ENCODE data around the gene LZIC.

Gene LZIC

DNA sequence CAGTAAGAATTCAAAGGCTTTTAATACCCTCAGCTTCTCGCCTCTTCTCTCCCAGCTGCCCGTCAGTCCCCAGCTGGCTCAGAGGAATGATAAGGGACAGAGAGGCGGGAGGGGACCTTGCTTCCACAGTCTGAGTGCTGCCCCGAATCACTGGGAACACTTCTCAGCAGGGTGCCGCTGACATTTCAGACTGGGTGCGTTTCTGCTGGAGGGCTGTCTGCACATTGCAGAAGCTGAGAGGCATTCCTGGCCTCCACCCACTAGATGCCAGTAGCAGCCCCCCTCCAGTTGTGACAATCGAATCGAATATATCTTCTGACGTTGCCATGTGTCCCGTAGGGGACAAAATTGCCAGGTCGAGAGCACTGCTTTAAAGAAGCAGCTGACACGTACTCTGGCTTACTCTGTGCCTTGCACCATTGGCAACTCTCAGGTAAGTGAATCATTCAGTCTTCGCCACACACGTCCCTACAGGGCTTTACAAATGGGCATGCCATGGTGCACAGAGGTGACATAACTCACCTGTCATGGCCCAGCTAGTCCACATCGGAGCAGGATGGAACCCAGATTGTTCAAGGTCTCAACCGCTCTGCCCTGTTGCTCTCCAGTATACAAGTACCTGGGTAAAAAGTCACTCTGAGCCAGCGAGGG is 57.0 kb downstream of the LZIC start:
- no peaks in the 10 kb centered on the region for H3K36me3 Mint-ChIP-seq
- CTCF ChIA-PET, result no interaction called here
- H3K9me3 Mint-ChIP-seq, result no peaks in the 10 kb centered on the region
- H3K4me3 Mint-ChIP-seq, result no peak overlapping the region
- H3K4me1 Mint-ChIP-seq, result peaks cover 17% of the 10 kb centered on the region
- H3K27me3 Mint-ChIP-seq, result no peaks in the 10 kb centered on the region
- no peak for DNase-seq
- H3K27ac Mint-ChIP-seq, result no peak overlapping the region

DNA sequence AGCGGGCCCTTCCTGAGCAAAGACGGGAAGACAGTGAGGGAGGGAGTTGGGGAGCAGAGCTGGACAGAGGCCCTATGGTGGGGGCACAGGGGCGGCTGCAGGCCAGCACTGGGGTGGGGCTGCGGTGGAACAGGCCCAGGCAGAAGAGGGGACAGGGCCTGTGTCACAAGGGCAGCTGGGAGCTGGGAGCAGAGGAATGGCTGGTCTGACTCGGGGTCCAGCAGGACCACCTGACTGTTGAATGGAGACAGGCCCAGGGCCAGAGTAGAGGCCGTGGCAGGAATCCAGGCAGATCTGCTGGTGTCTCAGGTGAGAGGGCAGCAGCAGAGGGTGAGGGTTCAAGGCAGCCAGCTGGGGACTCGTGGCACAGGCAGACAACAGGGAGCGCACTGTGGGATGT is 58.4 kb downstream of the LZIC start:
- CTCF ChIA-PET, result interaction anchor here (1.3 kb wide), 1 partner anchor 9 kb away, joined by 4 read pairs; no protein-coding TSS in a partner anchor
- H3K4me1 Mint-ChIP-seq, result peaks cover 17% of the 10 kb centered on the region
- H3K4me3 Mint-ChIP-seq, result no peak overlapping the region
- no peaks in the 10 kb centered on the region for H3K36me3 Mint-ChIP-seq
- H3K27ac Mint-ChIP-seq, result no peak overlapping the region
- H3K9me3 Mint-ChIP-seq, result no peaks in the 10 kb centered on the region
- H3K27me3 Mint-ChIP-seq, result no peaks in the 10 kb centered on the region
- DNase-seq, result no peak

GRCh38 chr1:9883585-9884449 is 59.4 kb downstream of the LZIC start:
- Mint-ChIP-seq H3K27me3 (no peaks in the 10 kb centered on the region), H3K27ac (no peak overlapping the region), H3K9me3 (no peaks in the 10 kb centered on the region), H3K4me3 (no peak overlapping the region), H3K4me1 (peaks cover 17% of the 10 kb centered on the region), H3K36me3 (no peaks in the 10 kb centered on the region)
- DNase-seq, result no peak
- CTCF ChIA-PET, result interaction anchor here (1.3 kb wide), 1 partner anchor 8 kb away, joined by 4 read pairs; no protein-coding TSS in a partner anchor

DNA sequence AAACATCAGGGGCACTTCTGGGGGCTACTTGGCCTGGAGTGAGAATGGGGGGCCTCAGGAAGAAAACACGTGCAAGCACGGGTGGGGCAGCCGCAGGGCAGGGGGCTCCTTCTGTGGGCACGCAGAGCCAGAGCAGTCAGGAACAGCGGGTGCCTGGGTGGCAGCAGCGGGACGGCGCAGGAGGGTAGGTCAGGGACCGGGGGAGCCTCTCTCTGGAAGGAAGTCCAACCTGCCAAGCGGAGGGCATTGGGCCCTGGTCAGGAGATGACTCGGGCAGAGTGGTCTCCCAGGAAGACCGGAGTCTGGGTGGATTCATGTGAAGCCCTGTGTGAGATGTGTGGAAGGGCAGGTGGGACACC is 60.3 kb downstream of the LZIC start:
- Mint-ChIP-seq H3K4me1 (peaks cover 17% of the 10 kb centered on the region), H3K27ac (no peak overlapping the region), H3K9me3 (no peaks in the 10 kb centered on the region), H3K36me3 (no peaks in the 10 kb centered on the region), H3K27me3 (no peaks in the 10 kb centered on the region), H3K4me3 (no peak overlapping the region)
- CTCF ChIA-PET, result no interaction called here
- no peak for DNase-seq

DNA sequence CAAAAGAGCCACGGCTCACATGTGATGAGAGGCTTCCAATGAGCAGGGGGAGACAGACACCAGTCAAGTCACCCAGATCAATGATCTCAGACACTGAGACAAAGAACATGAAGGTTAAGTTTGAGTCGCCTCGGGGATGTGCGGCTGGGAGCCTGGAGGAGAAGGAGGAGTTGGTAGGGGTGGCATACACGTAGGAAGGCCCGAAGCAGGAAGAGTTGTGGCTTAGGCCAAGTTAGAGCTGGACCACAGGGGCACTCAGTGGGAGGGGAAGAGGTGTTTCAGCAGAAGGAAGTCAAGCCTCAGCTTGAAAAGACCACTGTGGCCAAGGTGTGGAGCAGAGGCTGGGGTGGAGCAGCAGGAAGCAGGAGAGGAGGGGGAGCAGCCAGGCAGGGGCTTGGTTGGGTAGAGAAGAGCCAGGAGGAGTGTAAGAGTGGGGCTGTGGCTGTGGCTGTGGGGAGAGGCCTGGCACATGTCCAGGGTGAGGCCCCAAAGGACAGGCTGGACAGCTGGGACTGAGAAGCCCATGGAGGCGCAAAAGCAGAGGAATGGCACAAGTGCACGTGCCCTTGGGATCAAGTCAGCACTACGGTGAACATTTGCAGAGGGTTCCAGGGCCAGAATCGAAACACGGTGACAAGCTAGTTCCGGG is 60.8 kb downstream of the LZIC start:
- H3K27ac Mint-ChIP-seq, result peak overlapping the region; percentile 78
- no peaks in the 10 kb centered on the region for H3K36me3 Mint-ChIP-seq
- DNase-seq, result no peak
- no peak overlapping the region for H3K4me3 Mint-ChIP-seq
- H3K9me3 Mint-ChIP-seq, result no peaks in the 10 kb centered on the region
- CTCF ChIA-PET, result interaction anchor here (1.1 kb wide), 1 partner anchor 11 kb away, joined by 3 read pairs; no protein-coding TSS in a partner anchor
- H3K27me3 Mint-ChIP-seq, result no peaks in the 10 kb centered on the region
- peaks cover 17% of the 10 kb centered on the region for H3K4me1 Mint-ChIP-seq

- CTCF ChIA-PET, result interaction anchor here (1.1 kb wide), 1 partner anchor 11 kb away, joined by 3 read pairs; no protein-coding TSS in a partner anchor
Measured at GRCh38 chr1:9881838-9882249, 61.3 kb downstream of the LZIC start.

More at GRCh38 chr1:9881838-9882249, 61.3 kb downstream of the LZIC start:
- Mint-ChIP-seq H3K36me3 (no peaks in the 10 kb centered on the region), H3K9me3 (no peaks in the 10 kb centered on the region), H3K27me3 (no peaks in the 10 kb centered on the region), H3K4me3 (no peak overlapping the region), H3K27ac (peak overlapping the region; percentile 78), H3K4me1 (peaks cover 17% of the 10 kb centered on the region)
- no peak for DNase-seq

All from activated naive CD4-positive, alpha-beta T cell treated with anti-CD3 and anti-CD28 coated beads, Interleukin-2, amount 10 ng/mL, durations not matched to agents 7 days and 5 days (primary cell).